Esophagus (tissue), 2 donors: ENCODE results near the gene NT5C2. TPM values are rescaled to one million over a fixed set of nuclear protein-coding genes. Genes with fewer than 3 reads are reported as not detected.

Source experiments
- H3K27ac ChIP-seq, 2 donors: one replicate each; pipeline ENCODE4 v1.5.1; 2013; ENCODE audit warnings: low read depth in 2 of 2, mild to moderate bottlenecking in 2 of 2, inconsistent platforms in 1 of 2, low read length in 1 of 2, moderate library complexity in 1 of 2
- H3K27me3 ChIP-seq, 2 donors: one replicate each; pipeline ENCODE4 v1.6.1; 2013; ENCODE audit warnings: low read length in 2 of 2, control low read depth in 1 of 2, mild to moderate bottlenecking in 1 of 2; ENCODE audit not compliant: insufficient read depth in 2 of 2, control insufficient read depth in 1 of 2
- H3K36me3 ChIP-seq, 2 donors: one replicate each; pipeline ENCODE4 v1.6.1; 2013; ENCODE audit warnings: low read length in 1 of 2; ENCODE audit not compliant: control insufficient read depth in 2 of 2, insufficient read depth in 2 of 2
- H3K4me1 ChIP-seq, 2 donors: one replicate each; pipeline ENCODE4 v1.6.1; 2013; ENCODE audit warnings: low read length in 1 of 2; ENCODE audit not compliant: control insufficient read depth in 2 of 2, insufficient read depth in 2 of 2
- H3K4me3 ChIP-seq, 2 donors: one replicate each; pipeline ENCODE4 v1.5.1; 2013; ENCODE audit warnings: low read length in 2 of 2, mild to moderate bottlenecking in 2 of 2, low read depth in 1 of 2, moderate library complexity in 1 of 2
- H3K9me3 ChIP-seq, 2 donors: one replicate each; pipeline ENCODE4 v1.6.1; 2013; ENCODE audit warnings: mild to moderate bottlenecking in 2 of 2, low read depth in 1 of 2, low read length in 1 of 2, moderate library complexity in 1 of 2; ENCODE audit not compliant: control insufficient read depth in 2 of 2, insufficient read depth in 1 of 2
- WGBS, 2 donors: extraction: QIAGEN DNeasy Blood & Tissue Kit; methylation state at CpG; one replicate each; pipeline ENCODE4 v1.1.7; 2013; 5-methylcytosine and 5-hydroxymethylcytosine counted together
- polyA plus RNA-seq, 2 donors: library from polyadenylated mRNA; stranded (reverse); fragments of 200-250 nt; gene quantifications; one replicate each; pipeline ENCODE4 v1.2.3, GENCODE V29; 2013
- donor health status: healthy with polysubstance abuse.
- donor health status: Bipolar disorder and iron deficiency.

The NT5C2 gene
- polyA plus RNA-seq, result 10 to 100 TPM; 60.6 to 75.0 TPM

DNA sequence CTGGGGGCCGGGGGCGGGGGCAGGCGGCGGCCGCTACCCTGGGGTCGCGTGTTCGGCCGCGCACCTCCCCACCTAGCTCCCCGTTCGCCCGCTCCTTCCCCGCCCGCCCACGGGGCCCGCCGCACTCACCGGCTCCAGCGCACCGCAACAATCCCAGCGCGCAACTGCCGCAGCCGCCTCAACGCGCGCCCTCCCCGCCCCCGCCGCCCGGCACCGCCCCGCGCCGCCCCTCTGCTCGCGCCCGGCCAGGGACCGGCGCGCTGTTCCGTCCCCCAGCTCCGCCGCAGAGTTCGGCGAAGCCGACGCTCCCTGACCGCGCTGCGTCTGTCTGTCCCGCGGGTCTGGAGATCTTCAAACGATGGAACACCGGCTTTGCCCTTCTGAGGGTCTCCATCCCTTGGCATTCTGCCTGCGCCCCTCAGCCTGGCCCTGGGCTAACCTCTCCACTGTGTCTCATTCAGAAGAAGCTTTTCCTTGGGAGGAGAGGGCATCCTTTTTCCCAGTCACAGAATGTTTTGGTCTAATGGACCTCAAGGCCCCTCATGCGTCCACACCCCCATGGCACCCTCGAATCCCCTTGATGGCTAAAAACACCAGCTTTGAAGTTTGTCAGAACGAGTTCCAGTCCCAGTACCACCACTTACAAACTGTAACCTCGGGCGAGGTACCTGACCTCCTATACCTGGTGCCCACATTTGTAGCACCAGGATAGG, at the start of gene NT5C2:
TSS of gene NT5C2 (minus strand) at position 166 of the 713 bp plus-strand sequence. CDS start 18,314 bp downstream, outside the sequence.
- H3K27ac ChIP-seq, result peak within 1 kb of the TSS; percentile 94 to 95
- no peaks in the 10 kb centered on the region for H3K9me3 ChIP-seq
- no peaks in the 10 kb centered on the region for H3K27me3 ChIP-seq
- 4% methylated on average over 49 to 62 of the region's 62 CpGs for WGBS, 2 donors
- H3K4me1 ChIP-seq, result peaks cover 0 to 6% of the 10 kb centered on the region in 2 donors
- no peaks in the 10 kb centered on the region for H3K36me3 ChIP-seq
- peak within 1 kb of the TSS; percentile 88 to 94 for H3K4me3 ChIP-seq

- Histone ChIP-seq H3K4me1 (peaks cover 0 to 5% of the 10 kb centered on the region in 2 donors), H3K27ac (peak overlapping the region; percentile 90 to 93), H3K9me3 (no peaks in the 10 kb centered on the region), H3K36me3 (no peaks in the 10 kb centered on the region), H3K27me3 (no peaks in the 10 kb centered on the region), H3K4me3 (no peak overlapping the region)
- WGBS, 2 donors, result 31 to 34% methylated on average over 7 of the region's 7 CpGs
Observed at GRCh38 chr10:103241262-103242011, 48.4 kb upstream of the NT5C2 start.

- no peak overlapping the region for H3K4me3 ChIP-seq
- peak overlapping the region; percentile 78 to 90 for H3K27ac ChIP-seq
- no peaks in the 10 kb centered on the region for H3K27me3 ChIP-seq
- no peaks in the 10 kb centered on the region for H3K9me3 ChIP-seq
- H3K4me1 ChIP-seq, result peaks cover 0 to 5% of the 10 kb centered on the region in 2 donors
- H3K36me3 ChIP-seq, result no peaks in the 10 kb centered on the region
- 72 to 73% methylated on average over 11 of the region's 11 CpGs for WGBS, 2 donors
Observed at GRCh38 chr10:103238506-103239252, 45.6 kb upstream of the NT5C2 start.

DNA sequence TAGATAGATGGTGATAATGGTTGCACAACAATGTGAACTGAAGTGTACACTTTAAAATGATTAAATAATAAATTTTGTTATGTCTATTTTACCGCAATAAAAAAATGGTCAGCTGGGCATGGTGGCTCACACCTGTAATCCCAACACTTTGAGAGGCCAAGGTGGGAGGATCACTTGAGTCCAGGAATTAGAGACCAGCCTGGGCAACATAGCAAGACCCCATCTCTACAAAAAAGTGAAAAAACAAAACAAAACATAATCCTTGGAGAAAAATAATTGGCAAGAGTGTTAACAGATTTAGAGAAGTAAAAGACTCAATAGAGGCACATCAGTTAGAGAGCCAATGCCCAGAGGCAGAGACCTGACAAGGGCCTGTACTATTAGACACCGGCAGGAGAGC, 42.7 kb upstream of the NT5C2 start:
- Histone ChIP-seq H3K27ac (no peak overlapping the region), H3K36me3 (no peaks in the 10 kb centered on the region), H3K4me1 (no peaks in the 10 kb centered on the region), H3K9me3 (no peaks in the 10 kb centered on the region), H3K27me3 (no peaks in the 10 kb centered on the region), H3K4me3 (no peak overlapping the region)
- 73 to 74% methylated on average over 2 of the region's 2 CpGs for WGBS, 2 donors

- Histone ChIP-seq H3K36me3 (no peaks in the 10 kb centered on the region), H3K4me3 (no peak overlapping the region), H3K4me1 (no peaks in the 10 kb centered on the region), H3K27ac (peak overlapping the region in 1 of 2 donors; percentile 69), H3K9me3 (no peaks in the 10 kb centered on the region), H3K27me3 (no peaks in the 10 kb centered on the region)
- WGBS, 2 donors, result 52 to 59% methylated on average over 7 of the region's 7 CpGs
Observed at GRCh38 chr10:103232772-103233488, 39.9 kb upstream of the NT5C2 start.

DNA sequence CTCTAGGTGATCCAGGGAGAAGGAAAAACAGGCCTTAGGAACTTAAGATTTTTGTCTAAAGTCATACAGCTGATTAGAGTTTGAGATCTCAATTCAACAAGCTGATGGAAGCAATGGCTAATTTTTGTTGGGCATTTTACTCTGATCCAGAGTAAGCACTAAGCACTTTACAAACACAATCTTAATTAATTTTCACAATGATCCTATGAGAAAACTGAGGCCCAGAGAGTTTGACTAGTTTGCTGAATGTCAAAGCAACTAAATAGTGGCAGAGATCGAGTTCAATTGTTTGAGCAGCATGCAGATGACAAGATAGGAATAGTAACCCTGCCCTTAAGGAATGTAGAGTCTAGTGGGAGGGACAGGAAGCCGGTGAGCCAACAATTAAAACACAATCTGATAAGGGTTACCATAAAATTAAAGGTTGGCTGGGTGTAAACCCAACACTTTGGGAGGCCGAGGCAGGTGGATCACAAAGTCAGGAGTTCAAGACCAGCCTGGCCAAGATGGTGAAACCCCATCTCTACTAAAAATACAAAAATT, 39.1 kb upstream of the NT5C2 start:
- Histone ChIP-seq H3K36me3 (no peaks in the 10 kb centered on the region), H3K27ac (no peak overlapping the region), H3K4me3 (no peak overlapping the region), H3K4me1 (no peaks in the 10 kb centered on the region), H3K27me3 (no peaks in the 10 kb centered on the region), H3K9me3 (no peaks in the 10 kb centered on the region)
- WGBS, 2 donors, result 67 to 75% methylated on average over 3 of the region's 3 CpGs

DNA sequence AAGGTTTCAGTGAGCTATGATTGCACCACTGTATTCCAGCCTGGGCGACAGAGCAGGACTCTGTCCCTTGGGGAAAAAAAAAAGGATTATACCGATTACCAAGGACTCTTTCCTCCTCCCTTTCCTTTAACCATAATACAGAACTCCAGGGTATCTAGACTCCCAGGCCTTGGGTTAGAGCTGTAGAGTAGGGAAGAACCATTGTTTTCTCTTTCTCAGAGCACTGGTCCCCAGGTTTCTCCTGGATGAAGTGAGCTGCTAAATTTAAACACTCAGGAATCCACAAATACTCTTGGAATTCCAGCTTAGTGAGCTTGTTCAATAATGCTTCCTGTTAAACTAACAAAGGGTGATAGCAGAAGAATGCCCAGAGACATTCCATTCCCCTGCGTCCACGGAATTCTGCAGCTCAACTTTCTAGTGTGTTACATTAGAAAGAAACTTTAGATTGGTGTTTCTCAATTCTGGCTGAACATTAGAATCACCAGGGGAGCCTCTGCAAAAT, 38.0 kb upstream of the NT5C2 start:
- no peaks in the 10 kb centered on the region for H3K4me1 ChIP-seq
- H3K9me3 ChIP-seq, result no peaks in the 10 kb centered on the region
- H3K27ac ChIP-seq, result peak overlapping the region in 1 of 2 donors; percentile 40
- H3K4me3 ChIP-seq, result no peak overlapping the region
- H3K36me3 ChIP-seq, result no peaks in the 10 kb centered on the region
- no peaks in the 10 kb centered on the region for H3K27me3 ChIP-seq
- 48 to 58% methylated on average over 4 of the region's 4 CpGs for WGBS, 2 donors

DNA sequence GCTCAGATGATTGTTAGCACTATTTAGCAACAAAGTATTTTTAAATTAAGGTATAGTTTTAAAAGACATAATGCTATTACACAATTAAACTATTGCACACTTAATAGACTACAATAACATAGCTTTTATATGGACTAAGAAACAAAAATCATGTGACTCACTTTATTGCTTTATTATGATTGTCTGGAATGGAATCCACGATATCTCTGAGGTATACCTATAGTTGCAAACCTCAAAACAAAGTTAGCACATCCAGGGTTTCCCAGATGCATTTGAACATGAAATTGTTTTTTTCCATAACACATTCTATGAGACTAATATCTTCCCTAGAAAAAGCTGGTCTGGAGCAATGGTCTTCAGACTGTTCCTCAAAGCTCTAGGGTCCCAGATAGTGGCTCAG, 34.3 kb upstream of the NT5C2 start:
- H3K27me3 ChIP-seq, result no peaks in the 10 kb centered on the region
- WGBS, 2 donors, result 60 to 78% methylated on average over 1 of the region's 1 CpG
- peaks cover 5% of the 10 kb centered on the region in 2 donors for H3K9me3 ChIP-seq
- H3K4me1 ChIP-seq, result no peaks in the 10 kb centered on the region
- no peaks in the 10 kb centered on the region for H3K36me3 ChIP-seq
- no peak overlapping the region for H3K4me3 ChIP-seq
- no peak overlapping the region for H3K27ac ChIP-seq

DNA sequence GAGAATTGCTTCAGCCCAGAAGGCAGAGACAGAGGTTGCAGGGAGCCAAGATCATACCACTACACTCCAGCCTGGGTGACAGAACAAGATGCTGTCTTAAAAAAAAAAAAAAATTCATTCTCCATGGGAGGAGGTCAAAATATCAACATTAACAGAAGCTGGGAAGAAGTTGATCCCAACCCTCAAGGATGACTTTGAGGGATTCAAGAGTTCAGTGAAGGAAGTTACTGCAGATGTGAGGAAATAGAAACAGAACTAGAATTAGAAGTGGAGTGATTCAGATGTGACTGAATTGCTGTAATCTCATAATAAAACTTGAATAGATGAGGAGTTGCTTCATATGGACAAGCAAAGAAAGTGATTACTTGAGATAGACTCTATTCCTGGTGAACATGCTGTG, 32.9 kb upstream of the NT5C2 start:
- H3K4me1 ChIP-seq, result no peaks in the 10 kb centered on the region

More for the DNA sequence above, 32.9 kb upstream of the NT5C2 start:
- H3K4me3 ChIP-seq, result no peak overlapping the region
- peak overlapping the region in 1 of 2 donors; percentile 40 for H3K27ac ChIP-seq
- H3K27me3 ChIP-seq, result no peaks in the 10 kb centered on the region
- H3K36me3 ChIP-seq, result no peaks in the 10 kb centered on the region
- H3K9me3 ChIP-seq, result peaks cover 5% of the 10 kb centered on the region in 2 donors
